Panc1 (cell line): Measurements from ENCODE around the gene DGCR6L. TPM values are rescaled to one million over a fixed set of nuclear protein-coding genes. Genes with fewer than 3 reads are reported as not detected.
"Not testable (repeated sequence)": the region's sequence is repeated elsewhere in the genome, so short reads cannot be mapped to it uniquely, and the experiment has no call there.

Experiments used
- ATAC-seq: fragments of 200-7000 bp; cut with Tn5 transposase; 2 replicates; pipeline ENCODE4 v1.9.1; 2020; ENCODE audit warnings: mild to moderate bottlenecking, moderate library complexity
- BruUV-seq: library from RNA; stranded (reverse); fragments of 400-500 nt; replicated peaks from 2 replicates; lab custom pipeline; 2021; lab: Mats Ljungman, UMichigan
- CTCF ChIA-PET: fragments of 300-600 bp; sonication (Branson Sonifier 250); formaldehyde crosslinking; loops from one replicate; lab custom pipeline; 2022; ENCODE audit warnings: antibody characterized with exemption; lab: Charles Lee
- POLR2A ChIA-PET: fragments of 300-600 bp; sonication (Branson Sonifier 250); formaldehyde crosslinking; loops from one replicate; lab custom pipeline; 2022; ENCODE audit warnings: antibody characterized with exemption; lab: Charles Lee
- DNase-seq: peaks from one replicate; pipeline ENCODE4 v3.0.0-alpha.2; 2010; ENCODE audit warnings: low read depth, low spot score
- H3K27ac ChIP-seq: 2 replicates; pipeline ENCODE4 v1.5.1; 2011; ENCODE audit warnings: mild to moderate bottlenecking, low read length, inconsistent platforms
- H3K27me3 ChIP-seq: fragments of 200-500 bp; sonication (Bioruptor generic); 2 replicates; pipeline ENCODE4 v1.6.0; 2014; ENCODE audit warnings: low read length, inconsistent platforms; ENCODE audit not compliant: control insufficient read depth, insufficient read depth
- H3K36me3 ChIP-seq: fragments of 200-500 bp; sonication (Bioruptor generic); 2 replicates; pipeline ENCODE4 v1.5.1; 2014; ENCODE audit warnings: inconsistent platforms, mild to moderate bottlenecking, low read length, moderate library complexity; ENCODE audit not compliant: control insufficient read depth, insufficient read depth
- H3K4me1 ChIP-seq: 2 replicates; pipeline ENCODE4 v1.5.1; 2011; ENCODE audit warnings: inconsistent platforms, mild to moderate bottlenecking, low read length, moderate library complexity; ENCODE audit not compliant: control insufficient read depth, insufficient read depth
- H3K4me3 ChIP-seq, 2 experiments: 2 replicates each; pipeline ENCODE4 v1.5.1; 2011 to 2012; ENCODE audit warnings: low read depth in 2 of 2, low read length in 2 of 2, mild to moderate bottlenecking in 2 of 2, inconsistent platforms in 1 of 2, moderate library complexity in 1 of 2
- H3K9me3 ChIP-seq: fragments of 200-500 bp; sonication (Bioruptor generic); 2 replicates; pipeline ENCODE4 v1.5.1; 2014; ENCODE audit warnings: low read depth, mild to moderate bottlenecking, inconsistent platforms, low read length, moderate library complexity; ENCODE audit not compliant: control insufficient read depth, insufficient read depth
- POLR2AphosphoS5 ChIP-seq: IDR thresholded peaks from 2 replicates; pipeline ENCODE4 v1.6.1; 2012; ENCODE audit warnings: mild to moderate bottlenecking, low read depth, low read length, moderate library complexity
- SIN3A ChIP-seq: IDR thresholded peaks from 2 replicates; pipeline ENCODE4 v1.6.1; 2012; ENCODE audit warnings: low read depth, mild to moderate bottlenecking, low read length, moderate library complexity, borderline replicate concordance; ENCODE audit not compliant: insufficient read depth
- TCF7L2 ChIP-seq: IDR thresholded peaks from 2 replicates; pipeline ENCODE4 v1.6.1; 2011; ENCODE audit warnings: mild to moderate bottlenecking, low read depth, low read length, inconsistent platforms
- in situ Hi-C: cut with HindIII; loops from 2 replicates; pipeline ENCODE4 v1.10.0; 2016; ENCODE audit warnings: low sequenced_read_pairs, low pct_unique_long_range_greater_than_20kb
- intact Hi-C: fragments of 100-400 bp; cut with micrococcal nuclease; formaldehyde crosslinking; loops from one replicate; pipeline ENCODE4 v1.10.0; 2022; ENCODE audit not compliant: unreplicated experiment
- total RNA-seq: library from RNA; stranded (reverse); gene quantifications from one replicate; pipeline ENCODE4 v1.2.1, GENCODE V29; 2021; ENCODE audit not compliant: unreplicated experiment
- TF ChIP-seq, protein P1 (sequence below): fragments of 450-650 bp; IDR thresholded peaks from 2 replicates; pipeline ENCODE4 v1.5.1; 2017; ENCODE audit warnings: mild to moderate bottlenecking
- TF ChIP-seq, protein P2 (sequence below), 2 experiments: IDR thresholded peaks; 2 replicates each; pipeline ENCODE4 v1.6.1; 2011 to 2012; ENCODE audit warnings: low read depth in 2 of 2, control low read depth in 1 of 2, low read length in 1 of 2, mild to moderate bottlenecking in 1 of 2, moderate library complexity in 1 of 2; ENCODE audit not compliant: insufficient read depth in 1 of 2

The DGCR6L gene
- total RNA-seq, 1 experiment from 2014 or later = 43.5 TPM

DNA sequence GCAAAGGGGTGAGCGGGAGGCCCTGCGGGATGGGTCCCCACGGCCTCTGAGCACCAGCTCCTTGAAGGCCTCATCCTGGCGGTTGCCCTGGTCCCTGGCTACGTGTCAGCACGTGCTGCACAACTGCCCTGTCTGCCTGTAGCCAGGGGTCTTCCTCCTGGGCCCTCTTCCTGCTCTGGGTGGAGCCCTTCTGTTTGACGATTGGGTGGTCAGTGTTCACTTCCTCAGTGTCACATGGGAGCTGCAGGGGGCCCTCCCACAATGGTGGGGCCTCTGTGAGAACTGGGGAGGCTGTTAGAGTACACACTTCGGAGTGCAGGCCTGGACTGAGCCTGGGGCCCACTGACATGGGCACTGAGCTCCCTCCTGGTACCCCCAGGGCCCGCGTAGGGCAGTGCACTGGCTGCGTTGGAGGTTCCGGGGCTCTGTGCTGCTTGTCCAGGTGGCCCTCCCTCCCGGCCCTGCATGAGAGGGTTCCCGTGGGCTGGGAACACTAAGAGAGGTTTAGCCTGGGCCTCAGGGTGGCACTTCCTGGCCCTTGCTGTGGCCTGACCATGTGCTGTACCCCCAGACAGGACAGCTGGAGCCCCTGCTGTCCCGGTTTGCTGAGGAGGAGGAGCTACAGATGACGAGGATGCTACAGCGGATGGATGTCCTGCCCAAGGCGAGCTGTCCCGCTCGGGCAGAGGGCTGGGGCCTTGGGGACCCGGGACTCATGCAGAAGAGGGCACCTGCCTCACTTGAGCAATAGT lies 13.8 kb downstream of the DGCR6L start:
- no peak overlapping the region for H3K27ac ChIP-seq
- POLR2A ChIA-PET = no interaction called here
- DNase-seq (no peak), ATAC-seq (no peak)
- intact Hi-C loops = no loop called here
- H3K9me3 ChIP-seq = no peaks in the 10 kb centered on the region
- H3K27me3 ChIP-seq = no peaks in the 10 kb centered on the region
- CTCF ChIA-PET = no interaction called here
- H3K4me1 ChIP-seq = no peaks in the 10 kb centered on the region
- TF ChIP-seq, protein P1, sequence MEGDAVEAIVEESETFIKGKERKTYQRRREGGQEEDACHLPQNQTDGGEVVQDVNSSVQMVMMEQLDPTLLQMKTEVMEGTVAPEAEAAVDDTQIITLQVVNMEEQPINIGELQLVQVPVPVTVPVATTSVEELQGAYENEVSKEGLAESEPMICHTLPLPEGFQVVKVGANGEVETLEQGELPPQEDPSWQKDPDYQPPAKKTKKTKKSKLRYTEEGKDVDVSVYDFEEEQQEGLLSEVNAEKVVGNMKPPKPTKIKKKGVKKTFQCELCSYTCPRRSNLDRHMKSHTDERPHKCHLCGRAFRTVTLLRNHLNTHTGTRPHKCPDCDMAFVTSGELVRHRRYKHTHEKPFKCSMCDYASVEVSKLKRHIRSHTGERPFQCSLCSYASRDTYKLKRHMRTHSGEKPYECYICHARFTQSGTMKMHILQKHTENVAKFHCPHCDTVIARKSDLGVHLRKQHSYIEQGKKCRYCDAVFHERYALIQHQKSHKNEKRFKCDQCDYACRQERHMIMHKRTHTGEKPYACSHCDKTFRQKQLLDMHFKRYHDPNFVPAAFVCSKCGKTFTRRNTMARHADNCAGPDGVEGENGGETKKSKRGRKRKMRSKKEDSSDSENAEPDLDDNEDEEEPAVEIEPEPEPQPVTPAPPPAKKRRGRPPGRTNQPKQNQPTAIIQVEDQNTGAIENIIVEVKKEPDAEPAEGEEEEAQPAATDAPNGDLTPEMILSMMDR = no peak
- TF ChIP-seq SIN3A = no peak
- no peak for TF ChIP-seq TCF7L2
- no peak for TF ChIP-seq POLR2AphosphoS5
- TF ChIP-seq, protein P2, sequence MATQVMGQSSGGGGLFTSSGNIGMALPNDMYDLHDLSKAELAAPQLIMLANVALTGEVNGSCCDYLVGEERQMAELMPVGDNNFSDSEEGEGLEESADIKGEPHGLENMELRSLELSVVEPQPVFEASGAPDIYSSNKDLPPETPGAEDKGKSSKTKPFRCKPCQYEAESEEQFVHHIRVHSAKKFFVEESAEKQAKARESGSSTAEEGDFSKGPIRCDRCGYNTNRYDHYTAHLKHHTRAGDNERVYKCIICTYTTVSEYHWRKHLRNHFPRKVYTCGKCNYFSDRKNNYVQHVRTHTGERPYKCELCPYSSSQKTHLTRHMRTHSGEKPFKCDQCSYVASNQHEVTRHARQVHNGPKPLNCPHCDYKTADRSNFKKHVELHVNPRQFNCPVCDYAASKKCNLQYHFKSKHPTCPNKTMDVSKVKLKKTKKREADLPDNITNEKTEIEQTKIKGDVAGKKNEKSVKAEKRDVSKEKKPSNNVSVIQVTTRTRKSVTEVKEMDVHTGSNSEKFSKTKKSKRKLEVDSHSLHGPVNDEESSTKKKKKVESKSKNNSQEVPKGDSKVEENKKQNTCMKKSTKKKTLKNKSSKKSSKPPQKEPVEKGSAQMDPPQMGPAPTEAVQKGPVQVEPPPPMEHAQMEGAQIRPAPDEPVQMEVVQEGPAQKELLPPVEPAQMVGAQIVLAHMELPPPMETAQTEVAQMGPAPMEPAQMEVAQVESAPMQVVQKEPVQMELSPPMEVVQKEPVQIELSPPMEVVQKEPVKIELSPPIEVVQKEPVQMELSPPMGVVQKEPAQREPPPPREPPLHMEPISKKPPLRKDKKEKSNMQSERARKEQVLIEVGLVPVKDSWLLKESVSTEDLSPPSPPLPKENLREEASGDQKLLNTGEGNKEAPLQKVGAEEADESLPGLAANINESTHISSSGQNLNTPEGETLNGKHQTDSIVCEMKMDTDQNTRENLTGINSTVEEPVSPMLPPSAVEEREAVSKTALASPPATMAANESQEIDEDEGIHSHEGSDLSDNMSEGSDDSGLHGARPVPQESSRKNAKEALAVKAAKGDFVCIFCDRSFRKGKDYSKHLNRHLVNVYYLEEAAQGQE (IDR thresholded peaks at IDR 0.05; ENCODE audit: insufficient read depth in 1 of 2, low read depth in 2 of 2, low read length in 1 of 2) = no peak
- in situ Hi-C loops = no loop called here
- no TSS peak for BruUV-seq
- H3K36me3 ChIP-seq = no peaks in the 10 kb centered on the region
- no peak overlapping the region for H3K4me3 ChIP-seq

DNA sequence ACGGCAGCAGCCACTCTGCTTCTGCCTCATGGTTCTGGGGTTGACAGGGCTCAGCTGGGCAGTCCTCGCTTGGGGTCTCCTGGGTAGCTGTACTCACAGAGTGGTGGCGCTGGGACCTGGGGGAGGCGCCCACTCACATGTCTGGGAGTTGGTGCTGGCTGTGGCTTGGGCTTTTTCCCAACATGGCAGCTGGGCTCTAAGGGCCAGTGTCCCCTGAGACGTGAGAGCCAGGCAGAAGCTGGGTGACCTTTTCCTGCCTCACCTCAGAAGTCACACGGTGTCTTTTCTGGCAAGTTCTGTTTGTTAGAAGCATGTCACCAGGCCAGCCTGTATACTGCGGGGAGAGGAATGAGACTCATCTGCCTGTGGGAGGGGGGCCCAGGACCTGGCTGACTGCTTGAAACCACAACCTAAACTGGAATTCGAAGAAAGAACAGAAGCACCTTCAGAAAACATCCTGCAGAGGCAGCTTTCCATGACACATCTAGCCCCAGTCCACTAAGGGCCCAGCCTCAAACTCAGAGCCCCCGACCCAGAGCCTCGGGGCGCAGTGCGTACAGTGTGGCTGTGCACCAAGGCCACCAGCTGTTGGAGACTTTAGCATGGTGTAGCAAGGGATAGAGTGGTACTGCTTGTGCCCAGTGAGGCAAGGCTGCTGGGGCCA lies 14.5 kb downstream of the DGCR6L start:
- intact Hi-C loops, DNase-seq, H3K4me3 ChIP-seq, POLR2A ChIA-PET, CTCF ChIA-PET, H3K27ac ChIP-seq, H3K4me1 ChIP-seq, BruUV-seq, H3K27me3 ChIP-seq, in situ Hi-C loops, H3K36me3 ChIP-seq, ATAC-seq, H3K9me3 ChIP-seq: not testable (repeated sequence)

DNA sequence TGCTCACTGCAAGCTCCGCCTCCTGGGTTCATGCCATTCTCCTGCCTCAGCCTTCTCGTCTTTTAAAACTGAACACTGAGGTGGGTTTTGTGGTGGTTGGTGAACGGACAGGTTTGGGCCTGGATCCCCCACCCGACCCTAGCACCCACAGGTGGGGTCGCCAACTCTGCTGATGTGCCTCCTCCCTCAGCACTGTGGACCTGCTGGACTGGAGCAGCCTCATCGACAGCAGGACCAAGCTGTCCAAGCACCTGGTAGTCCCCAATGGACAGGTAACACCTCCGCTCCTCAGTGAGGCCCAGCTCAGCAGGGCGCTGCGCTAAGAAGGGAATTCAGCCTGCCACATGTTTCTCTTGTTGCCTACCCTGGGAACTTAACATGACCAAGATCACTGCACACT lies 15.2 kb downstream of the DGCR6L start:
- no peak overlapping the region for H3K4me3 ChIP-seq
- H3K4me1 ChIP-seq = no peaks in the 10 kb centered on the region
- H3K27me3 ChIP-seq = no peaks in the 10 kb centered on the region
- DNase-seq (no peak), ATAC-seq (no peak)
- TF ChIP-seq SIN3A (no peak), TCF7L2 (no peak), POLR2AphosphoS5 (no peak)
- TF ChIP-seq, protein P2 (IDR thresholded peaks at IDR 0.05; ENCODE audit: insufficient read depth in 1 of 2, low read depth in 2 of 2, low read length in 1 of 2) = no peak
- TF ChIP-seq, protein P1 = no peak
- CTCF ChIA-PET = no interaction called here
- no peak overlapping the region for H3K27ac ChIP-seq
- intact Hi-C loops = no loop called here
- H3K9me3 ChIP-seq = no peaks in the 10 kb centered on the region
- POLR2A ChIA-PET = no interaction called here
- in situ Hi-C loops = no loop called here
- BruUV-seq = no TSS peak
- no peaks in the 10 kb centered on the region for H3K36me3 ChIP-seq
